Smooth muscle cell (in vitro differentiated cells): ENCODE results near the gene TSSC4. TPM values are rescaled to one million over a fixed set of nuclear protein-coding genes. Genes with fewer than 3 reads are reported as not detected.

Experiments
- DNase-seq: peaks from one replicate; lab custom pipeline; 2025; ENCODE audit not compliant: unreplicated experiment; lab: John Stamatoyannopoulos, UW
- H2AFZ ChIP-seq: fragments of 200-600 bp; sonication (generic); 2 replicates; pipeline ENCODE4 v1.6.0; 2016; ENCODE audit warnings: antibody characterized with exemption, low read depth, mild to moderate bottlenecking
- H3F3A ChIP-seq: fragments of 200-600 bp; sonication (generic); 2 replicates; pipeline ENCODE4 v1.6.0; 2017; ENCODE audit warnings: antibody characterized with exemption, low read depth
- H3K27ac ChIP-seq: fragments of 200-600 bp; sonication (generic); 2 replicates; pipeline ENCODE4 v1.5.1; 2016; ENCODE audit warnings: low read depth, mild to moderate bottlenecking
- H3K27me3 ChIP-seq: fragments of 200-600 bp; sonication (generic); 2 replicates; pipeline ENCODE4 v1.6.1; 2016; ENCODE audit warnings: low read depth, mild to moderate bottlenecking
- H3K36me3 ChIP-seq: fragments of 200-600 bp; sonication (generic); 2 replicates; pipeline ENCODE4 v1.5.1; 2016; ENCODE audit warnings: low read depth
- H3K4me1 ChIP-seq: fragments of 200-600 bp; sonication (generic); 2 replicates; pipeline ENCODE4 v1.5.1; 2016; ENCODE audit warnings: low read depth
- H3K4me2 ChIP-seq: fragments of 200-600 bp; sonication (generic); 2 replicates; pipeline ENCODE4 v1.6.0; 2016; ENCODE audit warnings: mild to moderate bottlenecking
- H3K4me3 ChIP-seq: fragments of 200-600 bp; sonication (generic); 2 replicates; pipeline ENCODE4 v1.5.1; 2016; ENCODE audit warnings: mild to moderate bottlenecking
- H3K79me2 ChIP-seq: fragments of 200-600 bp; sonication (generic); 2 replicates; pipeline ENCODE4 v1.6.0; 2016; ENCODE audit warnings: low read depth, mild to moderate bottlenecking
- H3K9ac ChIP-seq: fragments of 200-600 bp; sonication (generic); 2 replicates; pipeline ENCODE4 v1.6.0; 2016; ENCODE audit warnings: low read depth
- H3K9me3 ChIP-seq: fragments of 200-600 bp; sonication (generic); replicated peaks from 2 replicates; pipeline ENCODE4 v1.5.1; 2016; ENCODE audit warnings: low read depth
- H4K20me1 ChIP-seq: fragments of 200-600 bp; sonication (generic); 2 replicates; pipeline ENCODE4 v1.6.0; 2016; ENCODE audit warnings: low read depth
- WGBS: methylation state at CpG from one replicate; pipeline ENCODE4 v1.1.7; 2016; ENCODE audit warnings: low lambda C conversion rate; 5-methylcytosine and 5-hydroxymethylcytosine counted together
- polyA plus RNA-seq: library from polyadenylated mRNA; unstranded; fragments of >200 nt; fragmentation: Nextera tagmentation; extraction: Ambion mirVana; gene quantifications from 2 replicates; pipeline ENCODE4 v1.2.1, GENCODE V29; 2016
- total RNA-seq: library from RNA; depleted of rRNA; stranded (reverse); fragments of >200 nt; gene quantifications from 2 replicates; pipeline ENCODE4 v1.2.3, GENCODE V29; 2014
- TF ChIP-seq, protein P1 (sequence below): fragments of 200-600 bp; sonication (generic); IDR thresholded peaks from 2 replicates; pipeline ENCODE4 v1.5.1; 2017; ENCODE audit warnings: borderline replicate concordance, mild to moderate bottlenecking, antibody characterized with exemption; ENCODE audit not compliant: insufficient read depth, poor library complexity, severe bottlenecking

TSSC4 gene
- total and polyA plus RNA-seq, 2 experiments from 2014 or later = 32.5 to 82.3 TPM

DNA sequence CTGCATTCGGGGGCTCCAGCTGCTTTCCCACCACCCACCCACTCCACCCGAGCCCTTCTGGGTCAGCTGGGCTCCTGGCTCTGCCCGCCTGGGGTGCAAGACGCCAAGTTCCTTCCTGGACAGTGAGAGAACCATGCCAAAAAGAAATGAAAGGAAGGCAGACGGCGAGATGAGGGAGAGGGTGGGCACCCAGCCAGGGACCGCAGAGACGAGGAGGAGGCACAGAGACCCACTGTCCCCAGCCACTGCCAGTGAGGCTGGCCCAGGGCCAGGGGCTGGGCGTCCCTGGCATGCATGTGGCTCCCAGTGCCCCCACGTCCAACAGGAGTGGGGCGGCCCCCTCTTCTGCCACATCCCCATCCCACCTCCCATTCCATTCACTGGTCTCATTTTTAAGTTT lies 34.3 kb upstream of the TSSC4 start:
- WGBS = 93% methylated on average over 11 of the region's 11 CpGs
- H3K4me2 ChIP-seq = no peak overlapping the region
- no peaks in the 10 kb centered on the region for H3F3A ChIP-seq
- H3K27ac ChIP-seq = no peak overlapping the region
- H3K4me1 ChIP-seq = no peaks in the 10 kb centered on the region
- no peaks in the 10 kb centered on the region for H3K79me2 ChIP-seq
- H3K9me3 ChIP-seq = no peaks in the 10 kb centered on the region
- DNase-seq = no peak
- H3K9ac ChIP-seq = no peak overlapping the region
- no peak overlapping the region for H2AFZ ChIP-seq
- H3K4me3 ChIP-seq = no peak overlapping the region
- H4K20me1 ChIP-seq = no peaks in the 10 kb centered on the region
- TF ChIP-seq, protein P1, sequence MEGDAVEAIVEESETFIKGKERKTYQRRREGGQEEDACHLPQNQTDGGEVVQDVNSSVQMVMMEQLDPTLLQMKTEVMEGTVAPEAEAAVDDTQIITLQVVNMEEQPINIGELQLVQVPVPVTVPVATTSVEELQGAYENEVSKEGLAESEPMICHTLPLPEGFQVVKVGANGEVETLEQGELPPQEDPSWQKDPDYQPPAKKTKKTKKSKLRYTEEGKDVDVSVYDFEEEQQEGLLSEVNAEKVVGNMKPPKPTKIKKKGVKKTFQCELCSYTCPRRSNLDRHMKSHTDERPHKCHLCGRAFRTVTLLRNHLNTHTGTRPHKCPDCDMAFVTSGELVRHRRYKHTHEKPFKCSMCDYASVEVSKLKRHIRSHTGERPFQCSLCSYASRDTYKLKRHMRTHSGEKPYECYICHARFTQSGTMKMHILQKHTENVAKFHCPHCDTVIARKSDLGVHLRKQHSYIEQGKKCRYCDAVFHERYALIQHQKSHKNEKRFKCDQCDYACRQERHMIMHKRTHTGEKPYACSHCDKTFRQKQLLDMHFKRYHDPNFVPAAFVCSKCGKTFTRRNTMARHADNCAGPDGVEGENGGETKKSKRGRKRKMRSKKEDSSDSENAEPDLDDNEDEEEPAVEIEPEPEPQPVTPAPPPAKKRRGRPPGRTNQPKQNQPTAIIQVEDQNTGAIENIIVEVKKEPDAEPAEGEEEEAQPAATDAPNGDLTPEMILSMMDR = no peak
- H3K27me3 ChIP-seq = no peaks in the 10 kb centered on the region
- no peaks in the 10 kb centered on the region for H3K36me3 ChIP-seq

DNA sequence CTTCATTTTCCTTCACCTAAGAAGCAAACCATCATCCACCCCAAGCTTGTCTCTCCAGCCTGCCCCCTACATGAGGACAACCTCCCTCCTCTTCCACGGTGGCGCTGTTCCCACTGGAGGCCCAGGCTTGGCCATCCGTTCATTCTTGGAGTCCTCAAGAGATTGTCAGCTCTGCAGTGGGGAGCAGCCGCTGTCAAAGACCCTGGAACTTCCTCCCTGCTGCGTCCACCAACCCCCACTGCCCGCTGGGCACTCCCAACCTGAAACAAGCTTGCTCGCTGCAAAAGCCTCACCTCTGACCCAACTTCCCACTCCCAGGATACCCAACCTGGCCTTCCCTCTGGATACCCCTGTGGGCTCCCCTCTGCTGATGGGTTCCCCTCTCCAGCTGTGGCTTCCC lies 33.8 kb upstream of the TSSC4 start:
- TF ChIP-seq, protein P1 = no peak
- Histone ChIP-seq H3K36me3 (no peaks in the 10 kb centered on the region), H4K20me1 (no peaks in the 10 kb centered on the region), H2AFZ (no peak overlapping the region), H3K4me1 (no peaks in the 10 kb centered on the region), H3K9ac (no peak overlapping the region), H3K4me2 (no peak overlapping the region), H3K4me3 (no peak overlapping the region), H3K9me3 (no peaks in the 10 kb centered on the region), H3K27me3 (no peaks in the 10 kb centered on the region), H3F3A (no peaks in the 10 kb centered on the region), H3K27ac (no peak overlapping the region), H3K79me2 (no peaks in the 10 kb centered on the region)
- no peak for DNase-seq
- 94% methylated on average over 7 of the region's 7 CpGs for WGBS

DNA sequence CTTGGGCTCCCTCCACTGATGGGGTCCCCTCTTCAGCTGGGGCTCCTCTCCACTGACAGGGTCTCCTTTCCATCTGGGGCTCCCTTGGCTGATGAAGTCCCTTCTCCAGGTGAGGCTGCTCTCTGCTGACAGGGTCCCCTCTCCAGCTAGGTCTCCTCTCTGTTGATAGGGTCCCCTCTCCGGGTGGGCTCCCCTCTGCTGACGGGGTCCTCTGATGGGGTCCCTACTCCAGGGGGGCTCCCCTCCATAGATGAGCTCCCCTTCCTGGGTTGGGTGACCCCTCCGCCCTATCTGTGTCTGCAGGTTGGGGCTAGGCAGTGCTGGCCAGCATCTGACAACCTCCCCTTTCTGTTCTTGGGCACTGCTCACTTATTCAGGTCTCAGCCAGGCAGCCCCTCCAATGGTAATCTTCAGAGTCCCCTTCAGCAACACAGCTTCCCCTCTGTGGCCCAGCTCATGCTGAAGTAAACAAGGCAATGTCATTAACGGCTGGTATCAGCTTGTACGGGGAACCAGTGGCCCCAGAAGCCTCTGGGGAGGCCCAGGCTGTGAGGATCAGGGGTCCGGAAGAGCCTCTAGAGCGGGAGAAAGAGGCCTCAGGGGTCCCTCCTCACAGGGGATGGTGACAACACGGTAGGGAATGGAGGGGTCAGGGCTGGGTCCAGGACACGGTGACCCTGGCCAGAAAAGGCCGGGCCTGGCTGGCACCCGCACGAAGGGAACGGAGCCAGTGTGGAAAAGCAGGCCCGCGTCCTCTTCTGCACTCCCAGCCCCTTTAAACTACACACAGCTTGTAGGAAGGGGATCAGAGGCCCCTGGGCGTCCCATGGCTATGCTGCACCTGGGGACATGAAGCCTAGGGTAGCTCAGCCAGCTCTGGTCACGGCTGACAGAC lies 33.0 kb upstream of the TSSC4 start:
- Histone ChIP-seq H3K27ac (no peak overlapping the region), H3K9ac (no peak overlapping the region), H4K20me1 (no peaks in the 10 kb centered on the region), H3K9me3 (no peaks in the 10 kb centered on the region), H3F3A (no peaks in the 10 kb centered on the region), H3K4me3 (no peak overlapping the region), H3K4me1 (no peaks in the 10 kb centered on the region), H2AFZ (no peak overlapping the region), H3K36me3 (no peaks in the 10 kb centered on the region), H3K79me2 (no peaks in the 10 kb centered on the region), H3K4me2 (no peak overlapping the region), H3K27me3 (no peaks in the 10 kb centered on the region)
- 92% methylated on average over 17 of the region's 17 CpGs for WGBS
- TF ChIP-seq, protein P1 = no peak
- DNase-seq = no peak
